Activated naive CD8-positive, alpha-beta T cell treated with anti-CD3 and anti-CD28 coated beads, Interleukin-2, amount 50 U/mL, for 16 hours (primary cell): Measurements from ENCODE around the gene APBB3.
"Not testable (repeated sequence)": the region's sequence is repeated elsewhere in the genome, so short reads cannot be mapped to it uniquely, and the experiment has no call there.

Source experiments
- DNase-seq: peaks from one replicate; pipeline ENCODE4 v3.0.0-alpha.2; 2020; ENCODE audit warnings: low read depth, low spot score

The APBB3 gene

GRCh38 chr5:140564196-140565023, at the start of gene APBB3, which contains the start of gene SLC35A4:
TSS of gene APBB3 (minus strand) at chr5:140564598. CDS start at chr5:140564245, 353 bp downstream.
TSS of gene SLC35A4 (plus strand) at chr5:140564828. CDS start at chr5:140567170, 2,342 bp downstream.
- DNase-seq = peak; percentile 91

GRCh38 chr5:140611020-140611521, 46.7 kb upstream of the APBB3 start:
- no peak for DNase-seq

GRCh38 chr5:140609126-140609525, 44.7 kb upstream of the APBB3 start:
- no peak for DNase-seq

GRCh38 chr5:140608722-140609121, 44.3 kb upstream of the APBB3 start:
- DNase-seq = no peak

GRCh38 chr5:140607031-140607430, 42.6 kb upstream of the APBB3 start:
- DNase-seq = no peak

GRCh38 chr5:140605879-140606278, 41.5 kb upstream of the APBB3 start:
- no peak for DNase-seq

- DNase-seq = no peak
Observed at GRCh38 chr5:140603734-140604133, 39.3 kb upstream of the APBB3 start.

GRCh38 chr5:140603446-140603698, 39.0 kb upstream of the APBB3 start:
- DNase-seq = not testable (repeated sequence)

- DNase-seq = no peak
Observed at GRCh38 chr5:140602147-140602546, 37.7 kb upstream of the APBB3 start.

GRCh38 chr5:140600096-140600495, 35.7 kb upstream of the APBB3 start:
- DNase-seq = no peak

GRCh38 chr5:140598836-140599235, 34.4 kb upstream of the APBB3 start:
- DNase-seq = no peak

- DNase-seq = no peak
Observed at GRCh38 chr5:140596321-140596741, 31.9 kb upstream of the APBB3 start.

GRCh38 chr5:140595538-140596300, 31.3 kb upstream of the APBB3 start:
- DNase-seq = no peak

- DNase-seq = no peak
Observed at GRCh38 chr5:140594169-140594568, 29.8 kb upstream of the APBB3 start.

GRCh38 chr5:140593070-140593469, 28.7 kb upstream of the APBB3 start:
- not testable (repeated sequence) for DNase-seq

GRCh38 chr5:140591747-140592372, 27.5 kb upstream of the APBB3 start:
- no peak for DNase-seq

- DNase-seq = no peak
Observed at GRCh38 chr5:140590861-140591260, 26.5 kb upstream of the APBB3 start.

- DNase-seq = no peak
Observed at GRCh38 chr5:140588311-140589070, 24.1 kb upstream of the APBB3 start.

GRCh38 chr5:140587495-140587894, 23.1 kb upstream of the APBB3 start:
- DNase-seq = no peak

- DNase-seq = not testable (repeated sequence)
Observed at GRCh38 chr5:140579188-140579747, 14.9 kb upstream of the APBB3 start.

- DNase-seq = no peak
Observed at GRCh38 chr5:140576776-140577201, 12.4 kb upstream of the APBB3 start.
